ENCODE data around the gene PANK2. TPM values are rescaled to one million over a fixed set of nuclear protein-coding genes. Genes with fewer than 3 reads are reported as not detected.

The PANK2 gene
- total RNA-seq, 1 experiment from 2014 or later: 62.7 TPM

GRCh38 chr20:3927486-3928291 lies 38.5 kb downstream of the PANK2 start:
- CTCF ChIA-PET: interaction anchor here (0.6 to 6.7 kb wide), 9 partner anchors 8 to 165 kb away, joined by 3 to 55 read pairs (median 3); partner anchors contain the start of gene ADISSP
- Mint-ChIP-seq H3K4me1 (peaks cover 29% of the 10 kb centered on the region), H3K36me3 (peaks cover 16% of the 10 kb centered on the region), H3K27me3 (ENCODE audit: low read depth) (no peaks in the 10 kb centered on the region), H3K4me3 (no peak overlapping the region), H3K27ac (peak overlapping the region; percentile 74), H3K9me3 (no peaks in the 10 kb centered on the region)
- TF ChIP-seq NFATC4 (CRISPR knock-in tag; IDR thresholded peaks at IDR 0.05) (peak; percentile 38; the same call in 1 of the 2 replicates), ERG (CRISPR knock-in tag; IDR thresholded peaks at IDR 0.05) (no peak; the same call in 1 of the 2 replicates), PRRX2 (CRISPR knock-in tag; IDR thresholded peaks at IDR 0.05) (peak; percentile 66; the same call in 1 of the 2 replicates)
- POLR2A ChIA-PET: interaction anchor here (0.6 to 1.5 kb wide), 2 partner anchors 64 to 143 kb away, joined by 4 to 6 read pairs; no protein-coding TSS in a partner anchor
- no peak; the same call in 1 of the 2 replicates for ATAC-seq
- DNase-seq (ENCODE audit: low spot score): no peak

GRCh38 chr20:3929713-3930060 lies 40.5 kb downstream of the PANK2 start:
- peaks cover 28% of the 10 kb centered on the region for H3K4me1 Mint-ChIP-seq
- ChIA-PET POLR2A (interaction anchor here (0.7 kb wide), 1 partner anchor 11 kb away, joined by 3 read pairs; no protein-coding TSS in a partner anchor), CTCF (interaction anchor here (0.7 to 6.7 kb wide), 5 partner anchors 96 to 266 kb away, joined by 3 to 55 read pairs (median 5); no protein-coding TSS in a partner anchor)
- DNase-seq (ENCODE audit: low spot score) (no peak), ATAC-seq (no peak)
- peaks cover 6% of the 10 kb centered on the region; the same call in 1 of the 2 replicates for H3K36me3 Mint-ChIP-seq
- TF ChIP-seq AFF4 (CRISPR knock-in tag; IDR thresholded peaks at IDR 0.05; ENCODE audit: borderline replicate concordance): no peak
- no peak for TF ChIP-seq GTF2I (CRISPR knock-in tag; conservative IDR thresholded peaks at IDR 0.05)
- TF ChIP-seq RORB (CRISPR knock-in tag; IDR thresholded peaks at IDR 0.05): no peak
- no peak for TF ChIP-seq TEAD1 (CRISPR knock-in tag; IDR thresholded peaks at IDR 0.05)
- TF ChIP-seq NR2C2 (CRISPR knock-in tag; IDR thresholded peaks at IDR 0.05): no peak
- no peak overlapping the region for H3K27ac Mint-ChIP-seq
- H3K9me3 Mint-ChIP-seq: no peaks in the 10 kb centered on the region
- H3K4me3 Mint-ChIP-seq: no peak overlapping the region
- no peaks in the 10 kb centered on the region for H3K27me3 Mint-ChIP-seq (ENCODE audit: low read depth)

GRCh38 chr20:3930265-3931206 lies 41.3 kb downstream of the PANK2 start:
- ChIA-PET POLR2A (no interaction called here), CTCF (interaction anchor here (1.0 to 6.7 kb wide), 4 partner anchors 96 to 162 kb away, joined by 5 to 55 read pairs (median 9); no protein-coding TSS in a partner anchor)
- H3K4me1 Mint-ChIP-seq: peaks cover 28% of the 10 kb centered on the region
- H3K27ac Mint-ChIP-seq: no peak overlapping the region
- ATAC-seq (no peak), DNase-seq (ENCODE audit: low spot score) (no peak)
- H3K27me3 Mint-ChIP-seq (ENCODE audit: low read depth): no peaks in the 10 kb centered on the region
- peaks cover 7% of the 10 kb centered on the region; the same call in 1 of the 2 replicates for H3K36me3 Mint-ChIP-seq
- no peaks in the 10 kb centered on the region for H3K9me3 Mint-ChIP-seq
- no peak overlapping the region for H3K4me3 Mint-ChIP-seq
- no peak for TF ChIP-seq FOXJ3 (CRISPR knock-in tag; IDR thresholded peaks at IDR 0.05; ENCODE audit: borderline replicate concordance)
- TF ChIP-seq SMAD4 (CRISPR knock-in tag; IDR thresholded peaks at IDR 0.05): no peak
- TF ChIP-seq ZNF232 (CRISPR knock-in tag; IDR thresholded peaks at IDR 0.05): no peak
- 0 out of 2 replicates have a peak, but pooled peaks have one; percentile 49 for TF ChIP-seq PRRX2 (CRISPR knock-in tag; IDR thresholded peaks at IDR 0.05)
- TF ChIP-seq GABPB1 (CRISPR knock-in tag; IDR thresholded peaks at IDR 0.05): no peak
- TF ChIP-seq KAT7 (CRISPR knock-in tag; IDR thresholded peaks at IDR 0.05; ENCODE audit: borderline replicate concordance): no peak
- no peak for TF ChIP-seq AFF4 (CRISPR knock-in tag; IDR thresholded peaks at IDR 0.05; ENCODE audit: borderline replicate concordance)
- TF ChIP-seq ZBTB21 (CRISPR knock-in tag; IDR thresholded peaks at IDR 0.05; ENCODE audit: borderline replicate concordance): no peak
